Measurements from ENCODE around the gene IQGAP3.

Gene IQGAP3

DNA sequence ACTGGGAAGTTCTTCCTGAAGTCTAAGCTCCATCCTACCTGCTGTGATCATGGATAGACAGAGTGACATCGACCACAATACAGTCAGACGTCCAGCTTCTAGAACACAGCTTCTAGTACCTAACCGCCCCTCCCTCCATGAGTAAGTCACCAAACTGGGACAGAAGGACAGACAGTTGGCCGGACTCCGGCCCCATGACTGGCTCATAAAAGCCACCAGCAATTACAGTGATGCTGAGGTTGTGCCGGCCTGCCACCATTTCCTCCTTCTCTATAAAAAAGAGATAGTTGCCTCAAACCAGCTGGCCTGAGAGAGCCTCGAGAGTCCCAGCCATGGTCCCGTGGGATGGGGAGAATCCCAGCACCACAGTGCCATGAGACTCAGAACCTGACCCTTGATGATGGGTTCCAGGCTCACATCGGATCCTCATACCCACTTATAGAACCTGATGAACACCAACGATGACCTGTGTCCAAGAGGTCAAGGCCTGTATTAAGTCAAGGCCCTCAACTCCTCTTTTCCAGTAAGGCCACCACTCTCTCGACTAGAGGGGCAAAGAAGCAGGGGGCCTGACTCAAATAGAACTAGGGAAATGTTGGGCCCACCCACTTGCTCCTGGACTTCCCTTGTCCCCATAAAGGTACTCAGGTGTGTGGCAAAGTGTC, 75.2 kb downstream of the IQGAP3 start:
- Histone ChIP-seq H3K4me1 (ENCODE audit: control insufficient read depth, insufficient read depth, low read length) (peaks cover 11% of the 10 kb centered on the region), H3K4me3 (ENCODE audit: low read length) (no peak overlapping the region), H3K9me3 (ENCODE audit: control insufficient read depth, insufficient read depth, low read length) (no peaks in the 10 kb centered on the region), H3K27me3 (ENCODE audit: control insufficient read depth, insufficient read depth, low read length) (no peaks in the 10 kb centered on the region), H3K36me3 (ENCODE audit: control insufficient read depth, insufficient read depth, low read length) (no peaks in the 10 kb centered on the region), H3K27ac (ENCODE audit: low read length) (no peak overlapping the region)
- no peak for DNase-seq (ENCODE audit: low read depth, low spot score)
- WGBS (ENCODE audit: insufficient coverage, insufficient read length) = no CpG with 5 or more reads among the region's 11 CpGs

DNA sequence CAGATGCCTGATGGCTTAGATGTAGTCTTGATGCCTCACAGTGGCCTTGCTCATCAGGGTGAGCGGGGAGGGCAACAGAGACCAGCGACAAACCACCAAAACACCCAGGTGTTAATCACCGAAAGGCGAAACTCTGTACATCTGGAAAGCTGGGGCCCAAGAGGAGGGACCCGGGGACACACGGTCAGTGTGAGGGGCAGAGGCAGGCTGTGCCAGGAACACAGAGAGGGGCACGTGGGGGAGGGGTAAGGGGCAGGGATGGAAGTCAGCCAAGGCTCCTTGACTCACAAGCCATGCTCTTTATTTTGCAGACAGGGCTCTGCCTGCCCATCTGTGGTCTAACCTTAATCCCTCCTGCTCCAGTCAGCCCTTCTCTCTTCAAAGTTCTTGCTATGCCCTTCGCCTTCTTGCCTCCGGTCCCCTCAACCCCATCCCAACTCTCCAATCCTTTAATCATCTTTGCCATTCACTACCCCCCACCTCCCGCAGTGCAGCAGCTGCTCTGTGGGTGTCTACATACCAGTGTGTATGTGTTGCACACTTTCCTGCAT, 76.1 kb downstream of the IQGAP3 start:
- Histone ChIP-seq H3K27me3 (ENCODE audit: control insufficient read depth, insufficient read depth, low read length) (no peaks in the 10 kb centered on the region), H3K36me3 (ENCODE audit: control insufficient read depth, insufficient read depth, low read length) (no peaks in the 10 kb centered on the region), H3K4me1 (ENCODE audit: control insufficient read depth, insufficient read depth, low read length) (peaks cover 13% of the 10 kb centered on the region), H3K9me3 (ENCODE audit: control insufficient read depth, insufficient read depth, low read length) (no peaks in the 10 kb centered on the region), H3K4me3 (ENCODE audit: low read length) (no peak overlapping the region), H3K27ac (ENCODE audit: low read length) (no peak overlapping the region)
- no peak for DNase-seq (ENCODE audit: low read depth, low spot score)
- 100% methylated on average over 1 of the region's 10 CpGs for WGBS (ENCODE audit: insufficient coverage, insufficient read length)

DNA sequence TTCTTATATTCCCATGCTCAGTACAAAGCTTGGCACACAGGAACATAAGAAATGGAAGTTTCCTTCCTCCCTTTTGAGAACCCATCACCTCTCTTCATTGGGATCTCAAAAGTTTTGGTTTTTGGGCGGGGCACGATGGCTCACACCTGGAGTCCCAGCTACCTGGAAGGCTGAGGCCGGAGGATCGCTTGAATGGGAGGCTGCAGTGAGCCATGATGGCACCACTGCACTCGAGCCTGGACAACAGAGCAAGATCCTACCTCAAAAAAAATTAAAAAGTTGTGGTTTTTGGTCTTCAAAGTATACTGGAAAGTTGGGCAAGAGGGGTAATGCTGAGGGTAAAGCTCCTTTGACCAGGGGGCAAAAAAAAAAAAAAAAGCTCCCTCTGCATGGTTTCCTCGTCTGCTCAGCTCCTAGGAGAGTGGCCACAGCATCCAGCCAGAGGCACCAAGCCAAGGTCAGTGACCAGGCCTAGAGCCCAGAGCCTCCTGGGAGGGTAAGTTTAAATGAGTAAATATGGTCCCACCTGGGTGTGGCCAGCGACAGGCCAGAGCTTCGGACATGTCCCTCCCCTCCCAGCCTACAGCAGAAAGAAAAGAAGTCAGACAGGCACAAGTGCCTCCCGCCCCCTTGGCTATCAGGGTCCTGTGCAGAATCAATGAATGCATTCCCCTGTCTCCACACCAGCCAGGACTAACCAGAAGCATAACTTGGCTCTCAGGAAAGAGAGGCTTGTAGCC, 76.8 kb downstream of the IQGAP3 start:
- Histone ChIP-seq H3K27me3 (ENCODE audit: control insufficient read depth, insufficient read depth, low read length) (no peaks in the 10 kb centered on the region), H3K4me3 (ENCODE audit: low read length) (no peak overlapping the region), H3K27ac (ENCODE audit: low read length) (no peak overlapping the region), H3K36me3 (ENCODE audit: control insufficient read depth, insufficient read depth, low read length) (no peaks in the 10 kb centered on the region), H3K4me1 (ENCODE audit: control insufficient read depth, insufficient read depth, low read length) (peaks cover 19% of the 10 kb centered on the region), H3K9me3 (ENCODE audit: control insufficient read depth, insufficient read depth, low read length) (no peaks in the 10 kb centered on the region)
- no CpG with 5 or more reads among the region's 9 CpGs for WGBS (ENCODE audit: insufficient coverage, insufficient read length)
- DNase-seq (ENCODE audit: low read depth, low spot score) = no peak

DNA sequence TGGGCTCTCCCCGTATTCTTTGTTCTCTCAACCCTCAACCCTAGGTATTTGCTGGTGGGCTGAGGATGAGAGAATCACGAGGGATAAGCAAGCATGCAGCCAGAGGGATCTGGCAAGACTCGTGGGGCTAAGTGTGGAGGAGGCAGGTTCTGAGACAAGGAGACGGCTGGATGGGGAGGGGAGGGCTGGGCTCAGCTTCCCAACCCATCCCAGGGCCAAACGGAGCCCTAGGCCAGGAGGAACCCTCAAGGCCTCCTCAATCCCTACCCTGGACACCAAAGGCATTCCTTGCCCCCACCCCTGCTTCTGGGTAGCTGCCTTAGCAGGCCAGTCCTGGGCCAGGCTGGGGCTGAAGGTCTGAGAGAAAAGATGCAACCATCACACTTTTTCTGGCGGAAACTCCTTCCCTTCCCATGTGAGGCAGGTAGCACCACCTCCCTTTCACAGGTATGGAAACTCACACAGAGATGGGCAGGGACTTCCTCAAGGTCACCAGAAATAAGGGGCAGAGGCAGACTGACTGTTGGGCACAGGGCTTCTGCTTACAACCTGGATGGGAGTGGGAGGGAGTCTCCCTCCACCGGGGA, 78.0 kb downstream of the IQGAP3 start:
- no peak overlapping the region for H3K27ac ChIP-seq (ENCODE audit: low read length)
- H3K36me3 ChIP-seq (ENCODE audit: control insufficient read depth, insufficient read depth, low read length) = no peaks in the 10 kb centered on the region
- H3K9me3 ChIP-seq (ENCODE audit: control insufficient read depth, insufficient read depth, low read length) = no peaks in the 10 kb centered on the region
- H3K4me1 ChIP-seq (ENCODE audit: control insufficient read depth, insufficient read depth, low read length) = peaks cover 21% of the 10 kb centered on the region
- WGBS (ENCODE audit: insufficient coverage, insufficient read length) = no CpG with 5 or more reads among the region's 7 CpGs
- no peaks in the 10 kb centered on the region for H3K27me3 ChIP-seq (ENCODE audit: control insufficient read depth, insufficient read depth, low read length)
- DNase-seq (ENCODE audit: low read depth, low spot score) = no peak
- H3K4me3 ChIP-seq (ENCODE audit: low read length) = no peak overlapping the region

DNA sequence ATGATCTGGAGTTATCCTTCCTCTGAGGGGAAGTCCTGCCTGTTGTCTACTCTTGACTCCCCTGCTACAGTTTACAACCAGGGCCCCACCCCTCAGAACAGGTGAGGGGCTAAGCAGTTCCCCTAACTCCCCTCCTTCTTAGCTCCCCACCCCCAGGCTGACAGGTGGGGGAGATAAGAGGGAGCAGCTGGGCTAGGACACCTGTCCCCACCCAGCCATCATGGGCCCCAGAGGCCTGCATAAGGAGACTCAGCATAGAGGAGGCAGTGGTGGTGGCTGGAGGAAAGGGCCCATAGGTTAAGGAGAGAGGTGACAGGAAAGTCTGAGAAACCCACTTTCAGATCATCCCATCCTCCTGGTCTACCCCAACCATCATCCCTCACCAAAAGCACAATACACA, 78.6 kb downstream of the IQGAP3 start:
- DNase-seq (ENCODE audit: low read depth, low spot score) = no peak
- Histone ChIP-seq H3K36me3 (ENCODE audit: control insufficient read depth, insufficient read depth, low read length) (no peaks in the 10 kb centered on the region), H3K9me3 (ENCODE audit: control insufficient read depth, insufficient read depth, low read length) (no peaks in the 10 kb centered on the region), H3K4me1 (ENCODE audit: control insufficient read depth, insufficient read depth, low read length) (peaks cover 24% of the 10 kb centered on the region), H3K27ac (ENCODE audit: low read length) (no peak overlapping the region), H3K27me3 (ENCODE audit: control insufficient read depth, insufficient read depth, low read length) (no peaks in the 10 kb centered on the region), H3K4me3 (ENCODE audit: low read length) (no peak overlapping the region)

DNA sequence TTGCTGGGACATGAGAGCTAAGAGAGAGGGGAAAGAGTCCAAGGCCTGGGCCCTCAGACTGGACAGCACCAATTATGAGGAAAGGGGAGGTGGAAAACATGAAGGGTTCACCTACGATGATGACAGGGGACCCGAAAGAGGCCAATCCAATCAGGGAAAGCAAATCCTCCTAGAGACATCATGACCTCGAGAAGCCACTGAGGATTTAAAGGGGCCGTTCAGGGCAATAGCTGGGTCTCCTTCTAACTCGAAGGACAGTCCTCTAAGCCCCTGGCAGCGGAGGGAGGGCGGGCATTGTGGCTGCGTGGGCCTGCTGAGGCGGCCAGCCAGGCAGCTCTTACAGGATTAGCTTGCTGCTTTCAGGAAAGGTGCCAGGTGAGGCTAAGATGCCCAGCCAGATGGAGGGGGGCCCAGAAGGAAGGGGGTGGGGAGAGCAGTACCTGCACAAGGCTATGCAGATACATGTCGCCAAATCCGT, 79.2 kb downstream of the IQGAP3 start:
- WGBS (ENCODE audit: insufficient coverage, insufficient read length) = no CpG with 5 or more reads among the region's 11 CpGs
- no peak overlapping the region for H3K4me3 ChIP-seq (ENCODE audit: low read length)
- H3K27me3 ChIP-seq (ENCODE audit: control insufficient read depth, insufficient read depth, low read length) = no peaks in the 10 kb centered on the region
- H3K36me3 ChIP-seq (ENCODE audit: control insufficient read depth, insufficient read depth, low read length) = no peaks in the 10 kb centered on the region
- no peak for DNase-seq (ENCODE audit: low read depth, low spot score)
- no peak overlapping the region for H3K27ac ChIP-seq (ENCODE audit: low read length)
- H3K4me1 ChIP-seq (ENCODE audit: control insufficient read depth, insufficient read depth, low read length) = peaks cover 23% of the 10 kb centered on the region
- H3K9me3 ChIP-seq (ENCODE audit: control insufficient read depth, insufficient read depth, low read length) = no peaks in the 10 kb centered on the region

DNA sequence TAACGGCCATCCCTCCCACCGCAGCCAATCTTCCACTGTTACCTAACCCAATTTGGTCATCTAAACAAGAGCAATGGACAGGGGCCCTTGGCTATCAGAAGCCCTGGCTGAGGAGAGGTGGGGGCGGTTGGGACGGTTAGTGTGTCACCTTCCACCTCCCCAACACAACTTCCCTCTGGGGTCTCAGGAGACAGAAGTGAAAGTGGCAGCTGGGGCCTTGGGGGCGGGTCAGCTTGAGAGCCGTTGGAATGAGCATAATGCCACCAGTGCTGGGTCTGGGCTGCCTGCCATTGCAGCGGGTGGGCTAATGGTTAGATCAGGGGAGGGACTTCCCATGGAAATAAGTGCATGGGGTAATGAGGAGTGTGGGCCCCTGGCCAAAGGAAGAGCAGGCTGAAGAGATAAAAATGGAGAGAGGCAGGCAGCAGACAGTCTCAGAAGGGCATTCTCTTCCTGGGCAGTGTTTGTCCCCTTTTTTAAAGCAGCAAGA, 79.7 kb downstream of the IQGAP3 start:
- H3K4me3 ChIP-seq (ENCODE audit: low read length) = no peak overlapping the region
- H3K27me3 ChIP-seq (ENCODE audit: control insufficient read depth, insufficient read depth, low read length) = no peaks in the 10 kb centered on the region
- H3K27ac ChIP-seq (ENCODE audit: low read length) = no peak overlapping the region
- no peaks in the 10 kb centered on the region for H3K9me3 ChIP-seq (ENCODE audit: control insufficient read depth, insufficient read depth, low read length)
- WGBS (ENCODE audit: insufficient coverage, insufficient read length) = no CpG with 5 or more reads among the region's 7 CpGs
- DNase-seq (ENCODE audit: low read depth, low spot score) = no peak
- H3K4me1 ChIP-seq (ENCODE audit: control insufficient read depth, insufficient read depth, low read length) = peaks cover 20% of the 10 kb centered on the region
- no peaks in the 10 kb centered on the region for H3K36me3 ChIP-seq (ENCODE audit: control insufficient read depth, insufficient read depth, low read length)

DNA sequence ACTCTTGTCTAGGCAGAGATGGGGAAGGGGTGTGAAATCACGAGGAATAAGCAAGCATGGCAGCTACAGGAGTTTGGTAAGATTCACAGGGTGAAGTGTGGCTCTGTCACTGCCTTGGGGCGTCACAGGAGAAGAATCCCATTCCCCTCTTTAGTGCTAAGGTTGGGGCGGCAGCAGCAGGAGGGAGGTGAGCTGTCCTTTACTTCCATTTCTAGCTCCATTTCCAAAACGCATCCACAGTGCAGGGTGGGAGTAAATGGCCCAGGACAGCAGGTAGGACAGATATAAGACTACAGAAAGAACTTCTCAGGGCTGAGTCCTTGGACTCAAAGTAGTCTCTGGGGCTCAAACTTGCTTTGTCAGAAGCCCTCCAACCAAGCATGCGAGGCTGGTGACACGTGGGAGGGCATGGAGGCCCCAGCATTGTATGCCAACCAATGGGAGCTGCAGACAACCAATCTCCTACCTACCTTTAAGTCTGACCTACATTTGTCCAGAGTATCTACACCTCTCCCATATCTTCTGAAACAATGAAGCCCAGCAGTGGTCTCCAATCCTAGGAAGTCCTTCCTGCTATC, 80.3 kb downstream of the IQGAP3 start:
- WGBS (ENCODE audit: insufficient coverage, insufficient read length) = no CpG with 5 or more reads among the region's 6 CpGs
- H3K9me3 ChIP-seq (ENCODE audit: control insufficient read depth, insufficient read depth, low read length) = no peaks in the 10 kb centered on the region
- peaks cover 19% of the 10 kb centered on the region for H3K4me1 ChIP-seq (ENCODE audit: control insufficient read depth, insufficient read depth, low read length)
- no peaks in the 10 kb centered on the region for H3K27me3 ChIP-seq (ENCODE audit: control insufficient read depth, insufficient read depth, low read length)
- H3K27ac ChIP-seq (ENCODE audit: low read length) = no peak overlapping the region
- H3K36me3 ChIP-seq (ENCODE audit: control insufficient read depth, insufficient read depth, low read length) = no peaks in the 10 kb centered on the region
- H3K4me3 ChIP-seq (ENCODE audit: low read length) = no peak overlapping the region
- DNase-seq (ENCODE audit: low read depth, low spot score) = no peak

DNA sequence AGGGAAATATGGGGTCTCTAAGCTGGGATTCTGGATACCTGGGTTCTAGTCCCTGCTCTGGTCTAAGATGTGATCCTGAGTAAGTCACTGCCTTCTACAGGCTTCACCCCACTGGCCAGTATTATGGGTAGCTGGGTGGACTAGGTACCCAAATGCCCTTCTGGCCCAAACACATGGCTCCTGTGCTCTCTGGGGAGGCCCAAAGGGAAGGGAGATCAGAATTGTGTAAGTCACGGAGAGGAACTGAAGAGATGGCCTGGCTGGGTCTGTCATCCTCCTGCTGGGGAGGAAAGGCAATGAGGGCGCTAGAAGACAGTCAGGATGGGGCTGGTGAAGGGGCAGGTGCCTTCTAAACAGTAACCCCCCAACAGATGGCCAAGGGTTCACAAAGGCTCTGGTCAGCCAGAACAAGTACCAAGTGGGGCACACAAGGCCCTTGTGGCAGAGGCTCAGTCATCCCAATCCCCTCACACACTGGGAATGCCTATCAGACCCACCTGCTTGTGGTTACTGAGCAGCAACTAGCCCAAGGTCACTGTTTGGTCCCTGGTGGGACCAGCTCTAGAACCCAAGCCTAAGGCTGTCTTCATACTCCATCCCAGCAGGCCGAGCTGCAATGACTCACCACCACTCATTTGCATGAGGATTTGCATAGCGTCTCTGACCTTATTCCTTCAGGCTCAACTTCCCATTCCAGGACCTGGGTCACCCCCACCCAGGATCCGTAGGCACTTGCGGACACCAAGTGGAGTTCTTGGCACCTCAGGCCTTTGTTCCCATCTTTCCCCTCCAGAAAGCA, 81.0 kb downstream of the IQGAP3 start:
- no CpG with 5 or more reads among the region's 6 CpGs for WGBS (ENCODE audit: insufficient coverage, insufficient read length)
- Histone ChIP-seq H3K4me1 (ENCODE audit: control insufficient read depth, insufficient read depth, low read length) (peaks cover 16% of the 10 kb centered on the region), H3K4me3 (ENCODE audit: low read length) (no peak overlapping the region), H3K27me3 (ENCODE audit: control insufficient read depth, insufficient read depth, low read length) (no peaks in the 10 kb centered on the region), H3K9me3 (ENCODE audit: control insufficient read depth, insufficient read depth, low read length) (no peaks in the 10 kb centered on the region), H3K36me3 (ENCODE audit: control insufficient read depth, insufficient read depth, low read length) (no peaks in the 10 kb centered on the region), H3K27ac (ENCODE audit: low read length) (no peak overlapping the region)
- no peak for DNase-seq (ENCODE audit: low read depth, low spot score)
